Embryonic facial prominence (tissue), 1 donor: ENCODE measurements around the gene CERT1.

Experiments
- DNase-seq: peaks from one replicate; pipeline ENCODE4 v3.0.0-alpha.2; 2016; ENCODE audit errors: extremely low spot score

Gene CERT1

DNA sequence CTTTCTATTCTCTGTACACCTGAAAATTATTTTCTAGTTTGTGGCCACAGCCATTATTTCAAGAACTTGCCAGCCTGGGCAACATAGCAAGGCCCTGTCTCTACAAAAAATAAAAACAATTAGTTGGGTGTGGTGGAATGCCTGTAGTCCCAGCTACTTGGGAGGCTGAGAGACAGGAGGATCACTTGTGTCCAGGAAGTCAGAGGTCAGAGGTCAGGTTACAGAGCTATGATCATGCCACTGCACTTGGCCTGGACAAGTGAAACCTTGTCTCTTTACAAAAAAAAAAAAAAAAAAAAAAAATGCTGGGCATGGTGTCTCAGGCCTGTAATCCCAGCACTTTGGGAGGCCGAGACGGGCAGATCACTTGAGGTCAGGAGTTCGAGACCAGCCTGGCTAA is 116.2 kb downstream of the CERT1 start:
- no peak for DNase-seq

DNA sequence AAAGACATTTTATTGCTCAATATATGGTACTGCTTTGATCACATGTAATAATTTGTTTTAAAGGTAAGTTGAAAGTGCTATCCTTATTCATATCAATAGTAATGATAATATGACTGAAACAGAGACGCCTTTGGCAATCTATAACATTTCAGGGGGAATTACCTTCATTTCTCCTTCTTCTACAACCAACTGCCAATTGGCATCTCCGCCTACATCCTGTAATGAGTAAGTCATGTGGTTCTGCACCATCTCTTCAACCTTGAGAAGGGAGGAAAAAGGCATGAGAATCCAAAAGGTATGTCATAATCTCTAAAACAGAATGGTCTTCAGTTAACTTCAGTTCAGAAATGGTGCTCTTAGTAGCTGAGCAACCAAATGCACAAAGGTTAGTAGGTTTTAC is 122.0 kb downstream of the CERT1 start:
- no peak for DNase-seq

DNA sequence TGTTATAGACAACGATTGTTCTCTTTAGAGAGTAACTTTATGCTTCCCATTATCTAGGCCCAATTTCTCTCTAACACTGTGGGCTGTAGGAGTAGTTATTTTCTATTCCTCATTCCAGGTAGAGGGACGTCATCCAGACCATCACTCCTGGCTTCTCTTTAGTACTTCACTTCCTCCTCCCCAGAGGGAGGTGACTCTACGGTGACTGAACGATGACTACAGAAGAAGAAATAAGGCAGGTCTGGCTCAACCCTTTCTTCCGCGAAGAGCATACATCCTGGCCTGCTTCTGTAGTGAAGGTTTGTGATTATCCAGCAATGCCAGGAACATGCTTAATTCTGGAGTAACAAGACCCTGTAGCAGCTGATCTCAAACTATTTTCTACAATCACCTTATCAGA is 123.6 kb downstream of the CERT1 start:
- no peak for DNase-seq

DNA sequence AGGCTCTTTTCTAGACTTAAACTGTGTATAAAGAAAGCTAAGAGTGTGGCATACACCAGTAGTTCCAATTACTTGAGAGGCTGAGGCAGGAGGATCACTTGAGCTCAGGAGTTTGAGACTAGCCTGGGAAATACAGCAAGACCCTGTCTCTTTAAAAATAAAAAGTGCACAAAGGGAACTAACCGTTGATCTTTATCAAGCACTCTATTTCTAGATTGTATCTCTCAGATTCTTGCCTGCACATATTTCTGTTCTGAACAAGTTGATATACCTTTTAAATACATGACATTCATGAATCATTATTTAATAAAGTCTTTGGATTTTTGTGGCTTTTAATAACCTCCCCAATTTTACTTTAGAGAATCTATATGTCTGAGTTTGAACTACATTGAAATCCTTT is 127.2 kb downstream of the CERT1 start:
- DNase-seq = no peak

DNA sequence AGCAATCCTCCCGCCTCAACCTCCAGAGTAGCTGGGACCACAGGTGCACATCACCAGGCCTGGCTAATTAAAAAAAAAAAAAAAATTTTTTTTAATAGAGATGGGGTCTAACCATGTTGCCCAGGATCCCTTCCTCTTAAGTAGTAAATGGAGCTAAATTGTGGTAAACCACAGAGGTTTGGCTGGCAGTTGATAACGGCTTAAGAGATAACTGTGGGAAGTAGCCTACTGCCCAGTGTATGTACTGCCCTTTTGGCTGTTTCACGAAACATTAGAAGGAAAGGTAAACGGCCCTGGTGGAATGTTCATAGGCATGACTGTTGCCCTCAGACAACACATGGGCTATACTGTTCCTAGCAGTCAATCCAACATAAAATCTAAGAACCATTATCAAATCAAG is 130.0 kb downstream of the CERT1 start:
- no peak for DNase-seq

DNA sequence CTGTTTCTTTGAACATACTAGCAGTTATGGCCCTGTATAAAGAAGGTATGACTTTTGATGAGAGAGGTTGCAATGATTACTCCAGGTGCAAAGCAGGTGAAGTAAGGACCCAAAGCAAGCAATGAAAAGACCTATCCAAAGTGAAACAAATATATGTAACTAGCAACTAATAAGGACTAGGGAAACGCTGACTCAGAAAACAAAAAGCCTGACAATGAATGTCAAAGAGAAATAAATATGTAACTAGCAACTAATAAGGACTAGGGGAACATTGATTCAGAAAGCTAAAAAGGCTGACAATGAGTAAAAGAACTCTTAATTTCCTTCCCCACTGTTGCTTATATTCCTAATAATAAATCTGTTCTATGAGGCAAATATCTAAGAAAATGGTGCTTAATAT is 131.3 kb downstream of the CERT1 start:
- no peak for DNase-seq

DNA sequence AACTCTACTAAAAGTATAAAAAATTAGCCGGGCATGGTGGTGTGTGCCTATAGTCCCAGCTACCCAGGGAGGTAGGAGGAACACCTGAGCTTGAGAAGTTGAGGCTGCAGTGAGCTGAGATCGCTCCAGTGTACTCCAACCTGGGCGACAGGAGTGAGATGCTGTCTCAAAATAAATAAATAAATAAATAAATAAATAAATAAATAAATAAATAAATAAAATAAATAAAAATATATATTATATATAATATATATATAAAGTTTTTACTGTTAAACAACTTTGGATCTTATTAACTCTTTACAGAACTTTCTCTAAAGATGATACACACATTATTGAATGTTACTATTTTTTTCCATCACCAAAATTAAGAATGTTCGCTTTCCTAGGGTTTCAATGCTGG is 136.0 kb downstream of the CERT1 start:
- DNase-seq = no peak

DNA sequence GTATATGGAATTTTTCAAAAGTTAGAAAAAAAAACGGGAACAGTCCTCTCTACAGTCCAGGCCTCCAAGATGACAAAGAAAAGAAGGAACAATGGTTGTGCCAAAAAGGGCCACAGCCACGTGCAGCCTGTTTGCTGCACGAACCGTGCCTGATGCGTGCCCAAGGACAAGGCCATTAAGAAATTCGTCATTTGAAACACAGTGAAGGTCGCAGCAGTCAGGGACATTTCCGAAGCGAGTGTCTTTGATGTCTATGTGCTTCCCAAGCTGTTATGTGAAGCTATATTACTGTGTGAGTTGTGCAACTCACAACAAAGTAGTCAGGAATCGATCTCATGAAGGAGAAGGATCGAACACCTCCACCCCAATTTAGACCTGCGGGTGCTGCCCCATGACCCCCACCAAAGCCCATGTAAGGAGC is 137.0 kb downstream of the CERT1 start:
- DNase-seq = no peak

DNA sequence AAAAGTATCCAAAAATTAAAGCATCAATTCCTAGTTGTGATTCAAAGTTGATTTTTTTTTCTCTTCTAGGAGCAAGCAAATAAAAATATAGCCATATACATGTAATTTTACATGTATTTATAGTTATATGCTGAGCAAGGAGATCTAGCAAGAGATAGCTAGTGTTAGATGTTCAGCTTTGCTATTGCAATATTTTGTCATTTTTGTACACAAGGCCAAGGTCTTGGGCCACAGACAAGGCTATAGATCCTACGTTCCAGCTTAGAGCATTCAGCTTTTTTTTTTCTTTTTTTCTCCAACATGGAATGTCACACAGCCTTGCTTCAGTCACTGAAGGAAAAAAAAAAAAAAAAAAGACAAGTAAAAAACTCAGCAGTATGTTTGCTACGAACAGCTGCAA is 137.6 kb downstream of the CERT1 start:
- no peak for DNase-seq

DNA sequence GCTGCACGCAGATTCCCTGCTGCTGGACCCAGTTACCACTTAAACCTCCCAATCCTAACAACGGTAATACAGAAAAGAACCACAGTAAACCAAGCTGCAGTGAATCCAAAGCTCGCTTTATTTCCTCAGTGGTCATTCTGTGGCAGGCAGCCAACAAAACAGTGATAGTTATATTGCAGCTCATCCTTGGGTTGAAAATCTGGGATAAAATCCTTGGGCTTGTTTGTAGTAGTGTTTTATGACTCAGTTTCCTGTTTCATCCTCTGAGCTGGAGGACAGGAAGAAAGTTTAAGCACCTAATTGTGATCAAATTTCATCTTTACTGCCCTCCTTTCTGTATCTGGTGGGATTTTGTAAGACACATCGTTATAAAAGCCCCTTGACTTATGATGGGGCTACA is 143.0 kb downstream of the CERT1 start:
- DNase-seq = no peak

DNA sequence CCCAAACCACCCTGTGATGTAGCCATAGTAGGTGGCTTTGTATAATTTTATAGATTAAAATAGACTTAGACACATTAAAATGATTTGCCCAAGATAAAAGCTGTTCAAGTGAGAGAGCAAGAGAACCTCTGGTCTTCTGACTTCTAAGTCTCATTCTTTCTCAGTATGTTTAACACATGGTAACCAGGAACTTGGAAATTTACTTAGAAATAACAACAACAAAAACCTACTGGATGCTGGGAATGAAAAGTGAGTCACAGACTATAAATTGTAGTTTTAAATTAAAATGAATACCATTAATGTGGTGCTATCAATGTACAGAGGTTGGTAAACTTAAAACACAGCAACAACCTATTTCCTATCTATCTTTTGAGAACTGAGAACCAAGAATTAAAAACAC is 144.0 kb downstream of the CERT1 start:
- DNase-seq = no peak

DNA sequence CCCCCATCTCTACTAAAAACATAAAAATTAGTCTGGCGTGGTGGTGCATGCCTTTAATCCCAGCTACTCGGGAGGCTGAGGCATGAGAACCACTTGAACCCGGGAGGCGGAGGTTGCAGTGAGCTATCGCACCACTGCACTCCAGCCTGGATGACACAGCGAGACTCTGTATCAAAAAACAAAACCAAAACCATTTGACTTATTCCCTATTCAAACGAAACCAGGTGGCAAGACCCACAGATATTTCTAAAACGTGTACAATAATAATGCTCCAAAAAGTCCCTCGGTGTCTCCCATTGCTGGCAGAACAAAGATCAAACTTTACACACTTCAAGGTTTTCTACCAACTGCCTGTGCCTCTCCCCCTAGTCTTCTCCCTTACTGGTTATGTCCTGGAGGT is 144.6 kb downstream of the CERT1 start:
- DNase-seq = no peak

DNA sequence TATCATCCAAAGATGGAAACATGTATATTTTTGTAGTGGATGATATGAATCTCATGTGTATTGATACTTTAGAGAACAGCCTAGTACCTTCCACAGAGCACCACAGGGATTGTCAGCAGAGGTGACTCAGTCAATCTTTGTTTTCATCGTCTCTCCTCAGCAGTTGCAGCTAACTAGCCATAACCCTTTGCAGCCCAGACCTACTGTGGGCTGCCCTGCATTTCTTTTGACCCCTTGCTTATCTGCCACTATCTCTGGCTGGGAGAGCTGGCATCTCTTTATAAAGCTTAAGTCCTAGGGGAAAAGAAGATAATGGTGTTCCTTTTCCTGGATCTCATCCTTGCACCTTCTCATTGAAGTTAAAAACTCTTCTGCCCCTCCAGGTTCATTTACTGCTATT is 145.7 kb downstream of the CERT1 start:
- DNase-seq = no peak

DNA sequence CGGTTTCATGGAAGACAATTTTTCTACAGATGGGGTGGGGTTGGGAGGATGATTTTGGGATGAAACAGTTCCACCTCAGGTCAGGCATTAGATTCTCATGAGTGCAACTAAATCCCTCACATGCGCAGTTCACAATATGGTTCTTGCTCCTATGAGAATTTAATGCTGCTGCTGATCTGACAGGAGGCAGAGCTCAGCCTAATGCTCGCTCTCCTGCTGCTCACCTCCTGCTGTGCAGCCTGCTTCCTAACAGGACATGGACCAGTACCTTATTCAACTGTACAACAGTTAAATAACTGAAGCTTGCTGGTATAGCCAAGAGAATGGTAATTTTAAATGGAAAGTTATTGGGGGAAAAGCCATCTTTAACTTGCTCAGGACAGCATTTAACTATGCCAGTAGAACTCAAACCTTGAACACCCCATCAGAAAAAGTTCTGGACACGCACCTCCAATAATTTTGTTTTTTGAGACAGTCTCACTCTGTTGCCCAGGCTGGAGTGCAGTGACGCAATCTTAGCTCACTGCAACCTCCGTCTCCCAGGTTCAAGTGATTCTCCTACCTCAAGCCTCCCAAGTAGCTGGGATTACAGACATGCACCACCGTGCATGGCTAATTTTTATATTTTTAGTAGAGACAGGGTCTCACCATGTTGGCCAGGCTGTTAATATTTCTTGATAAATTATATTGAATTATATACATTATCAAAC is 146.7 kb downstream of the CERT1 start:
- no peak for DNase-seq

DNA sequence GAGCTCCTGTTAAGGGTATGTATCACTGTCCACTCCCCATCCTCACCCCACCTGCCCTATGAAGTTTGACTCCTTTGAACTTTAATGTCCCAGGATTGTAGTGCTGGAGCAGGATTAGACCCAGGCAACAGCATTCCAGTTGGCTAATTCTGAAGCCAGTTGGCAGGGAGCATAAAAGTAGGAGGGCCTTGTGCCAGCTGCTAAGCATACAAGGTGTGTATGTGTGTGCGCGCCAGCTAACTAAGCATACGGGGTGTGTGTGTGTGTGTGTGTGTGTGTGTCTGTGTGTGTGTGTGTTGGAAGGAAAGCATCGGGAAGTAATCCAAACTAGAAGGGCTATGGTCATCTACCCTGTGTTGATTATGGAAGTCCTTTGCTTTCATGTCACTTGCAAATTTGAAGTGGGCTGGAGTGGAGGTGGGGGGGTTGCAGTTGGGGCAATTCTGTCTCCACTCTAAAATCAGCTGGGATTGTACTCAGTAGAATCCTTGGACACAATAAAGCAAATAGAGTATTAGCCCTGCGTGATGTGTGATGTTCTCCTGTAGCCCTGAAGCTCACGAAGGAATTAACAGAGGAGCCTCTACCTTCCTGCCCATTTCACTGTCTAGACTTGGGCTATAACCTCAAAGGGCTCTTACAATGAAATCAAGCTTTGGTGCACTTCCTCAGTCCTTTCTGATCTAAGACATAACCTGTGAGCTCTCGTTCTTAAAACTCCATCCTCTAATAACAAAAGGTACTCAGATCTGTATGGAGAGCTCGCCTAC is 147.5 kb downstream of the CERT1 start:
- no peak for DNase-seq

DNA sequence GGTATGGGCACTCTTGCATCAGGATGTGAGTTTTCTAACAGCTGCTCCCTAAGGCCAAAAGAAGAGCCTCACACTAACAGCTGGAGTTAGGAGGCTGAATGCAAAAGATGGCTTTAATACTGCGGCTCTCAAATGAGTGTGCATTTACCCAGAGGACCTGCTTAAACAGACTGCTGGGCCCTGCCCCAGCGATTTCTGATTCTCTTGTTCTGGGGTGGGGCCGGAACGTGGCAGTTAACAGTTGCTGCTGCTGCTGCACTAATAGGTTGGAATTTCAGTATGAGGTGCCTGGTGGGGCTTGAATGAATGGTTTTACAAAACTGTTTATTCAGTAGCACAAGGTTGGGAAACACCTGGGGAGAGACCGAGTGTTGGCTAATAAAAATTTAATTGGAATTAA is 148.3 kb downstream of the CERT1 start:
- DNase-seq = no peak

DNA sequence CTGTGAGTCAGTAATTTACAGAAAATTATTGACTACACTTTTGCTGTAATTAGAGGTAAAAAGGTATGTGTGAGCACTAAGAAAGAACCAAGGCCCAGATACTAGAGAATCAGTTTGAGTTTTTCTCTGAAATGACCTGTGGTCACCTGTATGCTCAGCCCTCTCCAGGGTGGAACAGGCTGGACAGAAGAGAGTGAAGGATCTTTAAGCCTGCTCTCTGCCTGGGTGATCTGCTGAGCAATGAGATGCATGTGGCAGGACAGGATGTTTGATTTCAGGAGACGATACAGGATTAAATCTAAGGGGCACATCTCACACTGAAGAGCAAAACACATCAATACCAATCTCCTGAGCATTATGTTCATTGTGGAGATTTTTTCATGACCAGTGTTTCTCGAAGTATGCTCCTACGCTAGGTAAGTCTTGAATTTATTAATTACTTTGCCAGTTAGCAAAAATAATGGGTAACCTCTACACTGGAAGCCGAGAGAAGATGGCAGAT is 148.9 kb downstream of the CERT1 start:
- DNase-seq = no peak

DNA sequence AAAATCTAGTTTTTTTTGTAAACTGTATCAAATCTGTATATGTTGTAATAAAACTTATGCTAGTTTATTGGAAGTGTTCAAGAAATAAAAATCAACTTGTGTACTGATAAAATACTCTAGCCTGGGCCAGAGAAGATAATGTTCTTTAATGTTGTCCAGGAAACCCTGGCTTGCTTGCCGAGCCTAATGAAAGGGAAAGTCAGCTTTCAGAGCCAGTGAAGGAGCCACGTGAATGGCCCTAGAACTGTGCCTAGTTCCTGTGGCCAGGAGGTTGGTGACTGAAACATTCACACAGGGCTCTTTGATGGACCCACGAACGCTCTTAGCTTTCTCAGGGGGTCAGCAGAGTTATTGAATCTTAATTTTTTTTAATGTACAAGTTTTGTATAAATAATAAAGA is 150.1 kb downstream of the CERT1 start:
- DNase-seq = no peak

DNA sequence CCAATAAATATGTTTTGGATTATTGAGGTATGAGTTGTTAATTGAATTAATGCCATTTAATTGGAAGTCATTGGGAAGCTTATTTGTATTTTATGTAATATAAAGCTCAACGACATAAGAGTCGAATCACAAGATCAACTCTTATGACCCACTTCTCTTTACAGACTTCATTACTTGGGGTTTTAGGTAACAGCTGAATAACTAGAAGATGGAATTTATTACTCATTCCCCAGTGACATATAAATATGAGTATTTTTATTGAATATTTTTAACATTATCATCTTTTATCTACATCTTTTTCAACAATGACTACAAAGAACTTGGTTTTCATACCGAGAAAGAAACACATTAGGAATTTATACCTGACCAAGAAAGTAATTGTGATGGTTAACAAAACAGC is 153.3 kb downstream of the CERT1 start:
- no peak for DNase-seq

DNA sequence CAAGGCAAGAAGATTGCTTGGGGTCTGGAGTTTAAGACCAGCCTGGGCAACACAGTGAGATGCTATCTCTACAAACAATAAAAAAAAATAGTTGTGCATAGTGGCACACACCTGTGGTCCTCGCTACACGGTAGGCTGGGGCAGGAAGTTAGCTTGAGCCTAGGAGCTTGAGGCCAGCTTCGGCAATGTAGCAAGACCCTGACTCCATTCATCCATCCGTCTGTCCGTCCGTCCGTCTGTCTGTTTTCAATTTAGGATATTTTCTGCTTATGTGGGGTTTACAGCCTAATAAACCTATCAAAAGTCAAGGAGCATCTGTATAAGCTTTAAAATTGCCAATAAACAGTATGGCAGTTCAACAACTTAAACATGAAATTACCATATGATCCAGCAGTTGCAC is 154.7 kb downstream of the CERT1 start:
- no peak for DNase-seq

DNA sequence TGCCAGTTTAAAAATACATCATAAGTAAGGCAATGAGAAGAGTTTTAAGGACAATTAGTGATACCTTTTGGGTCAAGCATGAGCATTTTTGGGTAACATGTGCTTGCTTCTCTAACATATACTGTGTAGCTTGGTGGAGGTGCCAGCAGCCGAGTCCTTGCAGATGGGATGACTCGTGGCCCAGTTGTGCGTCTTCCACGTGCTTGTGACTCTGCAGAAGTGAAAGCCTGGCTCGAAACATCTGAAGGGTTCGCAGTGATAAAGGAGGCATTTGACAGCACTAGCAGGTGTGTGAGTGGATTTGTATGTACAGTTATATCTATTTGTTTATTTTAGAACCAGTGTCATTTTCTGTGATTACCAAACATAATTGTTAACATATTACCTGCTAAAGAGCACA is 156.2 kb downstream of the CERT1 start:
- DNase-seq = no peak

DNA sequence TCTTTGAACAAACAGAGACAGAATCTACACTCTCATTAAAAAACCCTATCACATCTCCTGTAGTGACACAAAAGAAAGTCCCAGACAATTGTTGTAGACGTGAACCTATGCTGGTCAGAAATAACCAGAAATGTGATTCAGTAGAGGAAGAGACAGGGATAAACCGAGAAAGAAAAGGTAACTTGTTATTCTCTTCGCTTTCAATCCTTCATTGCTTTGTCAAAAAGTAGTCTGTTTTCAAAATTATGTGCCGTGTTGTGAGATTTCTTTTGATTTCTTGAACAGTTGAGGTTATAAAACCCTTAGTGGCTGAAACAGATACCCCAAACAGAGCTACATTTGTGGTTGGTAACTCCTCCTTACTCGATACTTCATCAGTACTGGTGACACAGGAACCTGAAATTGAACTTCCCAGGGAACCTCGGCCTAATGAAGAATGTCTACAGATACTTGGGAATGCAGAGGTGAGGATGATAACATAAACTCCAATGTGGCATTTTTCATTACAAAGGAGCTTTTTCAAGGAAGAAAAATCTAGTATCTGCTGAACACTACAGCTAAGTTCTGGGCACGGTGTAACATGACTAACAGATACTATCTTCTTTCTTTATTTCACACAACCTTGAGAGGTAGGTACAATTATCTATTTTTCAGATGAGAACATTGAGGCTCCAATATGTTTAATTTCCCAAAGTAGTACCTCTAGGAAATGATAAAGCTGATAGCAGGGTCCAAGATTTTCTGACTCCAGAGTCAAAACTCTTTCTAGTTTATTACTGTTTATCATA is 160.1 kb downstream of the CERT1 start:
- no peak for DNase-seq

DNA sequence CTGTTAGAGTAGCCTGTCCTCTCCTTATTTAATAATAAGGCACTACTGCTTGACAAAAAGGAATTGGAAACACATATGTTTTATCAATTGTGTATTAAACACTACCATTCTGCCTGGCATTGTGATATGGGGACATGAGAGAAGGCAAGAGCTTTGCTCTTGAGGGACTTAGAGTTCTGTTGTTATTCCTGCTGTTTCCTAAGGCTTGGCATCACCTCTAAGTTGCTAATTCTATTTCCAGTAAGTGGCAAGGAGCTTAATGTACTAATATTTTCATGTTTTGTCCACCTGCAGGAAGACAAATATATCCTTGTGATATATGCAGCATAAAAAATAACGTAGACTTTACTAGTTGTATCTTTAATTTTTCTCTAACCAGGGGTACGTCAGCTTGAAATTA is 161.8 kb downstream of the CERT1 start:
- no peak for DNase-seq
